Muscle of back (tissue), 13 donors: ENCODE measurements around the gene EFCAB8. TPM values are rescaled to one million over a fixed set of nuclear protein-coding genes. Genes with fewer than 3 reads are reported as not detected.

ENCODE experiments used
- DNase-seq, 3 donors: peaks; one replicate each; pipeline versions ENCODE4 v3.0.0 to v3.0.0-alpha.2; 2013
- long read RNA-seq, 9 donors: transcript quantifications; one replicate each; lab custom pipeline, GENCODE V29; 2026
- polyA plus RNA-seq, 10 donors: library from polyadenylated mRNA; unstranded; fragments of 120-200 nt; gene quantifications; one replicate each; pipeline ENCODE4 v1.2.1, GENCODE V29; 2013; ENCODE audit not compliant: insufficient read length in 10 of 10

EFCAB8 gene
- polyA plus RNA-seq, result under 1 TPM in 8 of 10 donors, not detected in 2; 0.08 to 0.30 (median 0.14) TPM
- long read RNA-seq, donor 1, result 0 reads
- long read RNA-seq, donor 2, result 0 reads
- long read RNA-seq, donor 3, result 0 reads
- long read RNA-seq, donor 4, result 0 reads
- long read RNA-seq, donor 5, result 0 reads
- long read RNA-seq, donor 6, result 0 reads
- long read RNA-seq, donor 7, result 0 reads
- long read RNA-seq, donor 8, result 0 reads
- long read RNA-seq, donor 9, result 0 reads

- no peak for DNase-seq
These were observed at the start of gene EFCAB8 for GRCh38 chr20:32858701-32859372. EFCAB8 (plus strand) TSS chr20:32858923; CDS start chr20:32863793, 4,870 bp downstream.

GRCh38 chr20:32809907-32810306, 48.8 kb upstream of the EFCAB8 start:
- DNase-seq, result no peak

GRCh38 chr20:32810941-32811340, 47.8 kb upstream of the EFCAB8 start:
- no peak for DNase-seq

GRCh38 chr20:32811886-32812285, 46.8 kb upstream of the EFCAB8 start:
- no peak for DNase-seq

GRCh38 chr20:32819992-32820697, 38.6 kb upstream of the EFCAB8 start:
- DNase-seq, result peak; percentile 66 to 93 (median 83)

- peak in 1 of 3 donors; percentile 19 for DNase-seq
These were observed 37.9 kb upstream of the EFCAB8 start for GRCh38 chr20:32820698-32821377.

GRCh38 chr20:32822225-32822624, 36.5 kb upstream of the EFCAB8 start:
- no peak for DNase-seq

- DNase-seq, result peak in 1 of 3 donors; percentile 53
These were observed 35.6 kb upstream of the EFCAB8 start for GRCh38 chr20:32823078-32823477.

GRCh38 chr20:32823737-32824588, 34.8 kb upstream of the EFCAB8 start:
- no peak for DNase-seq

- no peak for DNase-seq
These were observed 30.6 kb upstream of the EFCAB8 start for GRCh38 chr20:32828029-32828680.

GRCh38 chr20:32829311-32830005, 29.3 kb upstream of the EFCAB8 start:
- DNase-seq, result peak in 2 of 3 donors; percentile 30 to 35

GRCh38 chr20:32830437-32830836, 28.3 kb upstream of the EFCAB8 start:
- no peak for DNase-seq

- DNase-seq, result no peak
These were observed 26.7 kb upstream of the EFCAB8 start for GRCh38 chr20:32831982-32832381.

- no peak for DNase-seq
These were observed 26.1 kb upstream of the EFCAB8 start for GRCh38 chr20:32832664-32833063.

- DNase-seq, result no peak
These were observed 23.8 kb upstream of the EFCAB8 start for GRCh38 chr20:32834972-32835371.

GRCh38 chr20:32837157-32837556, 21.6 kb upstream of the EFCAB8 start:
- no peak for DNase-seq

GRCh38 chr20:32839227-32839981, 19.3 kb upstream of the EFCAB8 start:
- DNase-seq, result no peak

- no peak for DNase-seq
These were observed 18.8 kb upstream of the EFCAB8 start for GRCh38 chr20:32839982-32840285.

- no peak for DNase-seq
These were observed 17.5 kb upstream of the EFCAB8 start for GRCh38 chr20:32841174-32841573.

- DNase-seq, result no peak
These were observed 17.1 kb upstream of the EFCAB8 start for GRCh38 chr20:32841632-32842031.
